ENCODE measurements around the gene HDGFL1.

Gene HDGFL1

GRCh38 chr6:22575190-22575589 is 5.8 kb downstream of the HDGFL1 start:
- Histone ChIP-seq H3K36me3 (ENCODE audit: control insufficient read depth in 2 of 2, insufficient read depth in 1 of 2, low read length in 2 of 2) (no peaks in the 10 kb centered on the region), H3K9me3 (ENCODE audit: control insufficient read depth, insufficient read depth, low read depth, low read length) (no peaks in the 10 kb centered on the region), H3K27ac (ENCODE audit: extremely low read depth, low read depth, low read length) (no peak overlapping the region), H3K4me3 (ENCODE audit: low read depth, low read length) (no peak overlapping the region), H3K4me1 (ENCODE audit: control insufficient read depth, insufficient read depth, low read length) (no peaks in the 10 kb centered on the region)
- TF ChIP-seq ZNF518A (tag by site-specific recombination; conservative IDR thresholded peaks at IDR 0.05; ENCODE audit: low read depth), result no peak
- TF ChIP-seq KLF9 (tag by site-specific recombination; IDR thresholded peaks at IDR 0.05; ENCODE audit: low read depth), result no peak
- TF ChIP-seq ZNF155 (tag by site-specific recombination; IDR thresholded peaks at IDR 0.05), result no peak
- no peak for TF ChIP-seq TSHZ1 (tag by site-specific recombination; IDR thresholded peaks at IDR 0.05; ENCODE audit: borderline replicate concordance)
- TF ChIP-seq GLI4 (tag by site-specific recombination; IDR thresholded peaks at IDR 0.05), result no peak
- no peak for TF ChIP-seq ZNF404 (tag by site-specific recombination; IDR thresholded peaks at IDR 0.05)
- no peak for TF ChIP-seq GLI2 (tag by site-specific recombination; IDR thresholded peaks at IDR 0.05; ENCODE audit: borderline replicate concordance, low read depth)
- TF ChIP-seq OVOL3 (tag by site-specific recombination; IDR thresholded peaks at IDR 0.05), result no peak
- TF ChIP-seq KLF8 (tag by site-specific recombination; IDR thresholded peaks at IDR 0.05), result no peak
- no peak for TF ChIP-seq PRDM6 (tag by site-specific recombination; IDR thresholded peaks at IDR 0.05)
- no peak for TF ChIP-seq AEBP2 (tag by site-specific recombination; IDR thresholded peaks at IDR 0.05; ENCODE audit: borderline replicate concordance)
- TF ChIP-seq ZBTB17 (tag by site-specific recombination; IDR thresholded peaks at IDR 0.05), result no peak
- no peak for TF ChIP-seq ZNF510 (tag by site-specific recombination; IDR thresholded peaks at IDR 0.05; ENCODE audit: insufficient replicate concordance)
- no peak for TF ChIP-seq ZNF174 (tag by site-specific recombination; IDR thresholded peaks at IDR 0.05)
- TF ChIP-seq ZBTB11 (tag by site-specific recombination; conservative IDR thresholded peaks at IDR 0.05; ENCODE audit: low read depth), result no peak
- no peak for TF ChIP-seq ZNF37A (tag by site-specific recombination; IDR thresholded peaks at IDR 0.05)
- TF ChIP-seq ZNF664 (tag by site-specific recombination; IDR thresholded peaks at IDR 0.05), result no peak
- ChIA-PET POLR2A (no interaction called here), CTCF (interaction anchor here (0.8 kb wide), 1 partner anchor 372 kb away, joined by 3 read pairs; no protein-coding TSS in a partner anchor)

All from HEK293 (cell line).